ENCODE data around the gene ZRANB3.

GRCh38 chr2:135169900-135170753, 360.9 kb downstream of the ZRANB3 start:
- no peak for TF ChIP-seq CTCF (IDR thresholded peaks at IDR 0.05; ENCODE audit: insufficient read depth, low read depth, low read length)
- no peak for TF ChIP-seq EZH2 (IDR thresholded peaks at IDR 0.05; ENCODE audit: insufficient read depth, low read length)
